CD4-positive, alpha-beta memory T cell (primary cell): Measurements from ENCODE around the gene TBX2. TPM values are rescaled to one million over a fixed set of nuclear protein-coding genes. Genes with fewer than 3 reads are reported as not detected.

Source experiments
- CTCF ChIA-PET: fragments of 350-600 bp; sonication (Branson Sonifier 250); formaldehyde crosslinking; loops from one replicate; lab custom pipeline; 2021; ENCODE audit warnings: inconsistent platforms; ENCODE audit not compliant: partially characterized antibody; lab: Charles Lee
- POLR2A ChIA-PET: fragments of 350-600 bp; sonication (Branson Sonifier 250); formaldehyde crosslinking; loops from one replicate; lab custom pipeline; 2021; ENCODE audit not compliant: partially characterized antibody; lab: Charles Lee
- DNase-seq, 5 donors: peaks; one replicate each; pipeline versions ENCODE4 v3.0.0 to v3.0.0-alpha.2; 2020 to 2022; ENCODE audit warnings: mixed read lengths in 1 of 5
- H3K27ac ChIP-seq: one replicate; pipeline ENCODE4 v1.7.0; 2013; ENCODE audit warnings: low read depth, low read length
- H3K27me3 ChIP-seq: 2 replicates; pipeline ENCODE4 v1.7.0; 2013; ENCODE audit warnings: mild to moderate bottlenecking, low read length, moderate library complexity; ENCODE audit not compliant: insufficient read depth
- H3K36me3 ChIP-seq: 2 replicates; pipeline ENCODE4 v1.7.0; 2013; ENCODE audit warnings: mild to moderate bottlenecking, low read length, moderate library complexity; ENCODE audit not compliant: insufficient read depth
- H3K4me1 ChIP-seq: 2 replicates; pipeline ENCODE4 v1.7.0; 2013; ENCODE audit warnings: mild to moderate bottlenecking, low read length, moderate library complexity; ENCODE audit not compliant: insufficient read depth
- H3K4me3 ChIP-seq, 2 donors: one replicate each; pipeline ENCODE4 v1.7.0; 2013; ENCODE audit warnings: low read length in 2 of 2, mild to moderate bottlenecking in 1 of 2
- H3K9me3 ChIP-seq, 2 donors: one replicate each; pipeline ENCODE4 v1.7.0; 2013; ENCODE audit warnings: low read length in 2 of 2, control low read depth in 1 of 2; ENCODE audit not compliant: control insufficient read depth in 1 of 2
- H3K27ac Mint-ChIP-seq, 7 donors: one replicate each; pipeline ENCODE4 v1.8.0; 2020 to 2021; ENCODE audit warnings: mixed read lengths in 7 of 7, mild to moderate bottlenecking in 6 of 7, inconsistent platforms in 3 of 7, moderate library complexity in 3 of 7
- H3K27me3 Mint-ChIP-seq, 2 donors: one replicate each; pipeline ENCODE4 v1.8.0; 2020 to 2021; ENCODE audit warnings: mixed read lengths in 2 of 2
- H3K36me3 Mint-ChIP-seq, 2 donors: one replicate each; pipeline ENCODE4 v1.8.0; 2020 to 2021; ENCODE audit warnings: mixed read lengths in 2 of 2, inconsistent platforms in 1 of 2, mild to moderate bottlenecking in 1 of 2
- H3K4me1 Mint-ChIP-seq, 4 donors: one replicate each; pipeline ENCODE4 v1.8.0; 2020 to 2021; ENCODE audit warnings: mixed read lengths in 4 of 4, mild to moderate bottlenecking in 1 of 4
- H3K4me3 Mint-ChIP-seq, 8 donors: one replicate each; pipeline ENCODE4 v1.8.0; 2020 to 2021; ENCODE audit warnings: mixed read lengths in 8 of 8, mild to moderate bottlenecking in 7 of 8, moderate library complexity in 6 of 8, inconsistent platforms in 3 of 8
- H3K9me3 Mint-ChIP-seq, 8 donors: one replicate each; pipeline ENCODE4 v1.8.0; 2020 to 2021; ENCODE audit warnings: mixed read lengths in 8 of 8, mild to moderate bottlenecking in 5 of 8, inconsistent platforms in 3 of 8, moderate library complexity in 1 of 8
- intact Hi-C: fragments of 100-400 bp; cut with micrococcal nuclease; formaldehyde crosslinking; loops from one replicate; pipeline ENCODE4 v1.15.1; 2023
- polyA plus RNA-seq, 2 donors: library from polyadenylated mRNA; unstranded; fragments of 300-500 nt; fragmentation: Illumina TruSeq; gene quantifications; one replicate each; pipeline ENCODE4 v1.2.3, GENCODE V29; 2021
- total RNA-seq, 2 experiments: library from RNA; stranded (reverse); gene quantifications; one replicate each; pipeline ENCODE4 v1.2.3, GENCODE V29; 2021

Gene TBX2
- total and polyA plus RNA-seq, 4 experiments from 2014 or later: not detected

GRCh38 chr17:61409301-61410112 lies 9.9 kb downstream of the TBX2 start:
- Histone ChIP-seq H3K36me3 (no peaks in the 10 kb centered on the region), H3K4me3 (no peak overlapping the region), H3K9me3 (no peaks in the 10 kb centered on the region), H3K4me1 (peaks cover 27% of the 10 kb centered on the region), H3K27me3 (peaks cover 50% of the 10 kb centered on the region), H3K27ac (no peak overlapping the region)
- intact Hi-C loops: loop anchor here (5.0 kb wide), 2 partner anchors 407 to 687 kb away; no protein-coding TSS in a partner anchor
- H3K27ac Mint-ChIP-seq: peak overlapping the region in 2 of 7 donors; percentile 43 to 46
- H3K4me3 Mint-ChIP-seq: peak overlapping the region; percentile 70 to 88 (median 82)
- H3K36me3 Mint-ChIP-seq: no peaks in the 10 kb centered on the region
- CTCF ChIA-PET: interaction anchor here (0.7 to 2.9 kb wide), 4 partner anchors 11 to 689 kb away, joined by 3 to 10 read pairs (median 3); no protein-coding TSS in a partner anchor
- DNase-seq: no peak
- H3K9me3 Mint-ChIP-seq: no peaks in the 10 kb centered on the region
- H3K4me1 Mint-ChIP-seq: peaks cover 11 to 40% (median 18%) of the 10 kb centered on the region in 4 donors
- peaks cover 35% of the 10 kb centered on the region in 2 donors for H3K27me3 Mint-ChIP-seq
- POLR2A ChIA-PET: no interaction called here

- peaks cover 10 to 40% (median 17%) of the 10 kb centered on the region in 4 donors for H3K4me1 Mint-ChIP-seq
- ChIA-PET POLR2A (no interaction called here), CTCF (interaction anchor here (0.7 to 3.7 kb wide), 5 partner anchors 9 to 690 kb away, joined by 3 to 13 read pairs (median 3); no protein-coding TSS in a partner anchor)
- intact Hi-C loops: loop anchor here (1.0 to 5.0 kb wide), 3 partner anchors 7 to 688 kb away; no protein-coding TSS in a partner anchor
- peak overlapping the region; percentile 71 to 88 (median 81) for H3K4me3 Mint-ChIP-seq
- peaks cover 44% of the 10 kb centered on the region for H3K27me3 ChIP-seq
- H3K9me3 ChIP-seq: no peaks in the 10 kb centered on the region
- DNase-seq: peak; percentile 64 to 72 (median 68)
- peaks cover 35% of the 10 kb centered on the region in 2 donors for H3K27me3 Mint-ChIP-seq
- H3K27ac Mint-ChIP-seq: peak overlapping the region in 2 of 7 donors; percentile 29 to 46
- no peaks in the 10 kb centered on the region for H3K9me3 Mint-ChIP-seq
- H3K36me3 ChIP-seq: no peaks in the 10 kb centered on the region
- H3K4me3 ChIP-seq: peak overlapping the region; percentile 6 to 80
- H3K27ac ChIP-seq: no peak overlapping the region
- peaks cover 20% of the 10 kb centered on the region for H3K4me1 ChIP-seq
- H3K36me3 Mint-ChIP-seq: no peaks in the 10 kb centered on the region
These were observed 10.7 kb downstream of the TBX2 start for GRCh38 chr17:61410141-61411010.

GRCh38 chr17:61411011-61411260 lies 11.3 kb downstream of the TBX2 start:
- peaks cover 39% of the 10 kb centered on the region for H3K27me3 ChIP-seq
- peaks cover 34 to 35% of the 10 kb centered on the region in 2 donors for H3K27me3 Mint-ChIP-seq

GRCh38 chr17:61411261-61412142 lies 11.9 kb downstream of the TBX2 start:
- Histone ChIP-seq H3K27ac (no peak overlapping the region), H3K36me3 (no peaks in the 10 kb centered on the region), H3K4me3 (peak overlapping the region; percentile 47 to 80), H3K27me3 (peaks cover 33% of the 10 kb centered on the region), H3K4me1 (peaks cover 20% of the 10 kb centered on the region), H3K9me3 (no peaks in the 10 kb centered on the region)
- no peak for DNase-seq
- peak overlapping the region; percentile 59 to 81 (median 77) for H3K4me3 Mint-ChIP-seq
- CTCF ChIA-PET: interaction anchor here (0.7 to 3.7 kb wide), 19 partner anchors 8 to 691 kb away, joined by 3 to 13 read pairs (median 4); no protein-coding TSS in a partner anchor
- intact Hi-C loops: loop anchor here (1.0 to 5.0 kb wide), 6 partner anchors 8 to 689 kb away; partner anchors contain the start of gene BRIP1
- H3K36me3 Mint-ChIP-seq: no peaks in the 10 kb centered on the region
- POLR2A ChIA-PET: interaction anchor here (0.7 to 1.7 kb wide), 3 partner anchors 8 to 691 kb away, joined by 3 to 4 read pairs (median 3); no protein-coding TSS in a partner anchor
- no peaks in the 10 kb centered on the region for H3K9me3 Mint-ChIP-seq
- H3K27me3 Mint-ChIP-seq: peaks cover 29% of the 10 kb centered on the region in 2 donors
- peaks cover 10 to 33% (median 17%) of the 10 kb centered on the region in 4 donors for H3K4me1 Mint-ChIP-seq
- H3K27ac Mint-ChIP-seq: no peak overlapping the region

More at GRCh38 chr17:61411011-61411260, 11.3 kb downstream of the TBX2 start:
- ChIA-PET CTCF (interaction anchor here (0.7 to 3.7 kb wide), 4 partner anchors 9 to 690 kb away, joined by 3 to 13 read pairs (median 6); no protein-coding TSS in a partner anchor), POLR2A (no interaction called here)
- H3K36me3 Mint-ChIP-seq: no peaks in the 10 kb centered on the region
- intact Hi-C loops: loop anchor here (1.0 to 5.0 kb wide), 3 partner anchors 8 to 689 kb away; no protein-coding TSS in a partner anchor
- no peaks in the 10 kb centered on the region for H3K9me3 Mint-ChIP-seq
- Histone ChIP-seq H3K27ac (no peak overlapping the region), H3K4me3 (peak overlapping the region in 1 of 2 donors; percentile 80), H3K4me1 (peaks cover 20% of the 10 kb centered on the region), H3K9me3 (no peaks in the 10 kb centered on the region), H3K36me3 (no peaks in the 10 kb centered on the region)
- no peak for DNase-seq
- H3K4me3 Mint-ChIP-seq: peak overlapping the region; percentile 62 to 88 (median 81)
- peaks cover 10 to 39% (median 17%) of the 10 kb centered on the region in 4 donors for H3K4me1 Mint-ChIP-seq
- H3K27ac Mint-ChIP-seq: peak overlapping the region in 1 of 7 donors; percentile 46

- ChIA-PET POLR2A (interaction anchor here (0.7 to 1.7 kb wide), 3 partner anchors 9 to 692 kb away, joined by 3 to 4 read pairs (median 3); no protein-coding TSS in a partner anchor), CTCF (interaction anchor here (0.7 to 3.7 kb wide), 19 partner anchors 9 to 692 kb away, joined by 3 to 13 read pairs (median 4); no protein-coding TSS in a partner anchor)
- Mint-ChIP-seq H3K27ac (no peak overlapping the region), H3K4me3 (peak overlapping the region; percentile 31 to 79 (median 57)), H3K36me3 (no peaks in the 10 kb centered on the region), H3K9me3 (no peaks in the 10 kb centered on the region), H3K4me1 (peaks cover 10 to 26% (median 17%) of the 10 kb centered on the region in 4 donors), H3K27me3 (peaks cover 24 to 27% of the 10 kb centered on the region in 2 donors)
- Histone ChIP-seq H3K4me3 (peak overlapping the region; percentile 47 to 80), H3K4me1 (peaks cover 23% of the 10 kb centered on the region), H3K27me3 (peaks cover 27% of the 10 kb centered on the region), H3K27ac (peak overlapping the region; percentile 24), H3K9me3 (no peaks in the 10 kb centered on the region), H3K36me3 (no peaks in the 10 kb centered on the region)
- DNase-seq: peak; percentile 63 to 85 (median 78)
- intact Hi-C loops: loop anchor here (1.0 to 5.0 kb wide), 5 partner anchors 139 to 690 kb away; partner anchors contain the start of gene BRIP1
These were observed 12.7 kb downstream of the TBX2 start for GRCh38 chr17:61412143-61412859.
